Thyroid gland (tissue), 4 donors: ENCODE data around the gene RIC1. TPM values are rescaled to one million over a fixed set of nuclear protein-coding genes. Genes with fewer than 3 reads are reported as not detected.
A peak's percentile ranks its signal among the peaks of the same experiment; 100 is the strongest.
"Not testable (repeated sequence)": the region's sequence is repeated elsewhere in the genome, so short reads cannot be mapped to it uniquely, and the experiment has no call there.

ENCODE experiments used
- DNase-seq, 2 donors: peaks; one replicate each; pipeline ENCODE4 v3.0.0-alpha.2; 2019
- H3K27ac ChIP-seq, 3 donors: fragments of 200-600 bp; sonication (generic); 1 replicate in 2 of 3; 2 replicates in 1 of 3; pipeline ENCODE4 v1.5.1; 2016 to 2019; ENCODE audit warnings: mild to moderate bottlenecking in 1 of 3, moderate library complexity in 1 of 3
- H3K27me3 ChIP-seq: fragments of 200-600 bp; sonication (generic); one replicate; pipeline ENCODE4 v1.5.1; 2019
- H3K36me3 ChIP-seq, 2 donors: fragments of 200-600 bp; sonication (generic); one replicate each; pipeline ENCODE4 v1.5.1; 2016 to 2019
- H3K4me1 ChIP-seq, 2 donors: fragments of 200-600 bp; sonication (generic); one replicate each; pipeline ENCODE4 v1.5.1; 2017 to 2019
- H3K4me3 ChIP-seq, 3 donors: fragments of 200-600 bp; sonication (generic); replicated peaks in 1 of 3; 1 replicate in 2 of 3; 2 replicates in 1 of 3; pipeline ENCODE4 v1.5.1; 2016; ENCODE audit warnings: mild to moderate bottlenecking in 1 of 3
- H3K9me3 ChIP-seq: fragments of 200-600 bp; sonication (generic); one replicate; pipeline ENCODE4 v1.5.1; 2017
- POLR2A ChIP-seq, 2 donors: fragments of 450-650 bp; IDR thresholded peaks; one replicate each; pipeline ENCODE4 v1.6.1; 2017; ENCODE audit warnings: antibody characterized with exemption in 2 of 2, mild to moderate bottlenecking in 2 of 2, moderate library complexity in 1 of 2
- WGBS, 2 donors: methylation state at CpG; one replicate each; pipeline ENCODE4 v1.1.5; 2017; 5-methylcytosine and 5-hydroxymethylcytosine counted together
- intact Hi-C: fragments of 100-400 bp; cut with DNase I; formaldehyde crosslinking; loops from one replicate; pipeline ENCODE4 v1.15.1; 2023
- total RNA-seq, 4 donors: library from RNA; depleted of rRNA; stranded (reverse); fragments of >200 nt; gene quantifications; one replicate each; pipeline ENCODE4 v1.2.3, GENCODE V29; 2016
- TF ChIP-seq, protein P1 (sequence below), 6 experiments: fragments of 200-600 bp in 3 of 6; fragments of 450-650 bp in 3 of 6; sonication (generic) in 3 of 6; IDR thresholded peaks; one replicate each; pipeline ENCODE4 v1.5.1; 2016 to 2019; ENCODE audit warnings: antibody characterized with exemption in 6 of 6, mild to moderate bottlenecking in 2 of 6, inconsistent platforms in 1 of 6, moderate library complexity in 1 of 6

The RIC1 gene, protein sequence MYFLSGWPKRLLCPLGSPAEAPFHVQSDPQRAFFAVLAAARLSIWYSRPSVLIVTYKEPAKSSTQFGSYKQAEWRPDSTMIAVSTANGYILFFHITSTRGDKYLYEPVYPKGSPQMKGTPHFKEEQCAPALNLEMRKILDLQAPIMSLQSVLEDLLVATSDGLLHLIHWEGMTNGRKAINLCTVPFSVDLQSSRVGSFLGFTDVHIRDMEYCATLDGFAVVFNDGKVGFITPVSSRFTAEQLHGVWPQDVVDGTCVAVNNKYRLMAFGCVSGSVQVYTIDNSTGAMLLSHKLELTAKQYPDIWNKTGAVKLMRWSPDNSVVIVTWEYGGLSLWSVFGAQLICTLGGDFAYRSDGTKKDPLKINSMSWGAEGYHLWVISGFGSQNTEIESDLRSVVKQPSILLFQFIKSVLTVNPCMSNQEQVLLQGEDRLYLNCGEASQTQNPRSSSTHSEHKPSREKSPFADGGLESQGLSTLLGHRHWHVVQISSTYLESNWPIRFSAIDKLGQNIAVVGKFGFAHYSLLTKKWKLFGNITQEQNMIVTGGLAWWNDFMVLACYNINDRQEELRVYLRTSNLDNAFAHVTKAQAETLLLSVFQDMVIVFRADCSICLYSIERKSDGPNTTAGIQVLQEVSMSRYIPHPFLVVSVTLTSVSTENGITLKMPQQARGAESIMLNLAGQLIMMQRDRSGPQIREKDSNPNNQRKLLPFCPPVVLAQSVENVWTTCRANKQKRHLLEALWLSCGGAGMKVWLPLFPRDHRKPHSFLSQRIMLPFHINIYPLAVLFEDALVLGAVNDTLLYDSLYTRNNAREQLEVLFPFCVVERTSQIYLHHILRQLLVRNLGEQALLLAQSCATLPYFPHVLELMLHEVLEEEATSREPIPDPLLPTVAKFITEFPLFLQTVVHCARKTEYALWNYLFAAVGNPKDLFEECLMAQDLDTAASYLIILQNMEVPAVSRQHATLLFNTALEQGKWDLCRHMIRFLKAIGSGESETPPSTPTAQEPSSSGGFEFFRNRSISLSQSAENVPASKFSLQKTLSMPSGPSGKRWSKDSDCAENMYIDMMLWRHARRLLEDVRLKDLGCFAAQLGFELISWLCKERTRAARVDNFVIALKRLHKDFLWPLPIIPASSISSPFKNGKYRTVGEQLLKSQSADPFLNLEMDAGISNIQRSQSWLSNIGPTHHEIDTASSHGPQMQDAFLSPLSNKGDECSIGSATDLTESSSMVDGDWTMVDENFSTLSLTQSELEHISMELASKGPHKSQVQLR (N-terminal part only)
- total RNA-seq: 10 to 100 TPM; 42.7 to 56.1 (median 44.9) TPM

DNA sequence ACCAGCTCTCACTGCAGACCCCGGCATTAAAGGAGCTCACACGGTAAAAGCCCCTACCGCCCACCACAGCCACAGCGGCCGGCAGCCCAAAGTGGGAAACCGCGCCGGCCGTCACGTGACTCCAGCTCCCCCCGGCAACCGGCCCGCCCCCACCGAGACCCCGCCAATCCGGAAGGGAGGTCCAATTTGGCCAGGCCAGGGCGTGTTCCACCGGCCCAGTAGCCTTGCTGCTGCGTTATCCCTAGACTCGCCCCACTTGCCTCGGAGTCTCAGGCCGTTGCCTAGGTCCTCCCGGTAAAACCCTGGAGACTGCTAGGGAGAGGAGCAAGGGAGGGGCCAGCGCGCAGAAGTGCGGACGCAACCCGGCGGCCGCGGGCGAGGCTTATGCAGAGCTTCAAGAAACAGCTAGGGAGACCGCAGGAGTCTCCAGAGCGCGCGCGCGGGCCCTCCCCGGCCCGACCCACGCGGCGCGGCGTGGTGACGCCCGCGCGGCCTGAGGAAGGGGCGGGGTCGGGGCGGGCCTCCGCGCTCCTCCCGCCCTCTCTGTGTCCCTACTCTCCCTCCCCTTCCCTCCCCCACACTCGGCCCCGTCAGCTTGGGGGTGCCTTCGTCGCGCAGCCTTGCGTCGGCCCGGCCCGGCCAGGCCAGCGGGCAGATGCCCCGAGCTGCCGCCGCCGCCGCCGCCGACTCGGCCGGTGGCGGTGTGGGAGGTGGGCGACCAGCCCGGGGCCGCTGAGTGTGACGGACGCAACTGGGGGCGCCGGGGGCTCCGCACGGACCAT, at the start of gene RIC1:
RIC1 (plus strand) TSS at position 578 of the 782 bp plus-strand sequence; CDS start at position 781, 203 bp downstream.
- peak; percentile 59 to 97 for TF ChIP-seq POLR2A (IDR thresholded peaks at IDR 0.05)
- TF ChIP-seq, protein P1, sequence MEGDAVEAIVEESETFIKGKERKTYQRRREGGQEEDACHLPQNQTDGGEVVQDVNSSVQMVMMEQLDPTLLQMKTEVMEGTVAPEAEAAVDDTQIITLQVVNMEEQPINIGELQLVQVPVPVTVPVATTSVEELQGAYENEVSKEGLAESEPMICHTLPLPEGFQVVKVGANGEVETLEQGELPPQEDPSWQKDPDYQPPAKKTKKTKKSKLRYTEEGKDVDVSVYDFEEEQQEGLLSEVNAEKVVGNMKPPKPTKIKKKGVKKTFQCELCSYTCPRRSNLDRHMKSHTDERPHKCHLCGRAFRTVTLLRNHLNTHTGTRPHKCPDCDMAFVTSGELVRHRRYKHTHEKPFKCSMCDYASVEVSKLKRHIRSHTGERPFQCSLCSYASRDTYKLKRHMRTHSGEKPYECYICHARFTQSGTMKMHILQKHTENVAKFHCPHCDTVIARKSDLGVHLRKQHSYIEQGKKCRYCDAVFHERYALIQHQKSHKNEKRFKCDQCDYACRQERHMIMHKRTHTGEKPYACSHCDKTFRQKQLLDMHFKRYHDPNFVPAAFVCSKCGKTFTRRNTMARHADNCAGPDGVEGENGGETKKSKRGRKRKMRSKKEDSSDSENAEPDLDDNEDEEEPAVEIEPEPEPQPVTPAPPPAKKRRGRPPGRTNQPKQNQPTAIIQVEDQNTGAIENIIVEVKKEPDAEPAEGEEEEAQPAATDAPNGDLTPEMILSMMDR (IDR thresholded peaks at IDR 0.05): peak in 3 of 6 experiments; percentile 13 to 27 (median 14)
- no peaks in the 10 kb centered on the region for H3K36me3 ChIP-seq
- peak within 1 kb of the TSS; percentile 86 to 97 (median 96) for H3K4me3 ChIP-seq
- peak; percentile 92 to 93 for DNase-seq
- H3K9me3 ChIP-seq: no peaks in the 10 kb centered on the region
- H3K4me1 ChIP-seq: peaks cover 31 to 37% of the 10 kb centered on the region in 2 donors
- peak within 1 kb of the TSS; percentile 88 to 93 (median 92) for H3K27ac ChIP-seq
- no peaks in the 10 kb centered on the region for H3K27me3 ChIP-seq
- 2% methylated on average over 22 of the region's 84 CpGs; no CpG with 5 or more reads in 1 of the 2 donors for whole genome bisulfite sequencing, 2 donors
- intact Hi-C loops: loop anchor here (10.0 kb wide), 1 partner anchor 86 kb away; no protein-coding TSS in a partner anchor

DNA sequence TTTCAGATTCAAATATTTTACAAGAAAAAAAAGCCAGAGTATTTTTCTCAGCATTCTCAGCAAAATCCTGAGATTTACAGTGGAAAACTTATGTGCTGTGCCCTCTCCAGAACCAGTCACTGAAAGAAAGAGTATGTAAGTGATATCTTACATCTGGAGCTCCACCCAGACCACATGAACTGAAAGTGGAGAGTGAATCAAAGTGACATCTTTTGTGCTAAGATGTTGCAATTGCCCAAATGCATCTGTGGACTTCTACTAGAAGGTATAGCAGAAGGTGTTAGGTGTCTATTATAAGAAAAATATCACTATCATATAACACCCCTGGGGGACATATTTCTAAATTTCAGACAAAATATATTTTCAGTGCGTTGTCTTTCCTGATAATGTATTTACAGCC, 49.0 kb upstream of the RIC1 start:
- TF ChIP-seq, protein P1 (IDR thresholded peaks at IDR 0.05): no peak
- TF ChIP-seq POLR2A (IDR thresholded peaks at IDR 0.05): no peak
- 95 to 97% methylated on average over 1 of the region's 1 CpG for WGBS, 2 donors
- intact Hi-C loops: no loop called here
- Histone ChIP-seq H3K27me3 (no peaks in the 10 kb centered on the region), H3K27ac (no peak overlapping the region), H3K36me3 (no peaks in the 10 kb centered on the region), H3K4me3 (no peak overlapping the region), H3K4me1 (peaks cover 5 to 16% of the 10 kb centered on the region in 2 donors), H3K9me3 (no peaks in the 10 kb centered on the region)
- no peak for DNase-seq

DNA sequence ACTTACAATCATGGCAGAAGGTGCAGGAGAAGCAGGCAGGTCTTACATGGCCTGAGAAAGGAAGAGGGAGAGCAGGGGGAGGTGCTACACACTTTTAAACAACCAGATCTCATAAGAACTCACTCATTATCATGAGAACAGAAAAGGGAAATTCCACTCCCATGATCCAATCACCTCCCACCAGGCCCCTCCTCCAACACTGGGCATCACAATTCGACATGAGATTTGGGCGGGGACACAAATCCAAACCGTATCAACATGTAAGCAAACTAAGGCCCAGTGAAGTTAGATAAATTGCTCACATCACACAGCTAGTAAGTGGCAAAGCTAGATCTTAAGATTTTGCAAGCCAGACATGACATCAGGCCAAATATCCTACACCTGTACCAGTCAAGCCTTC, 48.3 kb upstream of the RIC1 start:
- TF ChIP-seq, protein P1 (IDR thresholded peaks at IDR 0.05): no peak
- no peak for TF ChIP-seq POLR2A (IDR thresholded peaks at IDR 0.05)
- no peak for DNase-seq
- Histone ChIP-seq H3K27ac (no peak overlapping the region), H3K27me3 (no peaks in the 10 kb centered on the region), H3K4me3 (no peak overlapping the region), H3K36me3 (no peaks in the 10 kb centered on the region), H3K4me1 (peaks cover 5 to 16% of the 10 kb centered on the region in 2 donors), H3K9me3 (no peaks in the 10 kb centered on the region)
- 89 to 92% methylated on average over 3 of the region's 3 CpGs for WGBS, 2 donors
- intact Hi-C loops: no loop called here

DNA sequence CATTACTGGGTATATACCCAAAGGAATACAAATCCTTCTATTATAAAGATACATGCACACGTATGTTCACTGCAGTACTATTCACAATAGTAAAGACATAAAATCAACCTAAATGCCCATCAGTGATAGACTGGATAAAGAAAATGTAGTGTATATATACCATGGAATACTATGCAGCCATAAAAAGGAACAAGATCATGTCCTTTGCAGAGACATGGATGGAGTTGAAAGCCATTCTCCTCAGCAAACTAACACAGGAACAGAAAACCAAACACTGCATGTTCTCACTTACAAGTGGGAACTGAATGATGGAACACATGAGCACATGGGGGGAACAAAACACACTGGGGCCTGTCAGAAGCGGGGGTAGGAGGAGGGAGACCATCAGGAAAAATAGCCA, 47.2 kb upstream of the RIC1 start:
- WGBS, 2 donors: 99 to 100% methylated on average over 2 of the region's 2 CpGs
- H3K4me1 ChIP-seq: peaks cover 5 to 16% of the 10 kb centered on the region in 2 donors
- H3K27ac ChIP-seq, H3K27me3 ChIP-seq, intact Hi-C loops, H3K4me3 ChIP-seq, DNase-seq, H3K36me3 ChIP-seq, H3K9me3 ChIP-seq: not testable (repeated sequence)
